Measurements from ENCODE around the gene IGSF8. TPM values are rescaled to one million over a fixed set of nuclear protein-coding genes. Genes with fewer than 3 reads are reported as not detected.
A peak's percentile ranks its signal among the peaks of the same experiment; 100 is the strongest.
"Not testable (repeated sequence)": the region's sequence is repeated elsewhere in the genome, so short reads cannot be mapped to it uniquely, and the experiment has no call there.

IGSF8 gene
- total RNA-seq, 4 donors from 2014 or later: 24.3 to 36.5 (median 28.2) TPM

- H3K27ac ChIP-seq: no peak overlapping the region
- 54 to 68% methylated on average over 4 of the region's 4 CpGs for WGBS, 2 donors
- H3K27me3 ChIP-seq: no peaks in the 10 kb centered on the region
- peak; percentile 32 to 49 for DNase-seq
- no peak overlapping the region for H3K4me3 ChIP-seq (replicated peaks in 1 of 3)
- intact Hi-C loops (cut with DNase I): no loop called here
- H3K4me1 ChIP-seq: peaks cover 12% of the 10 kb centered on the region in 2 donors
- no peak for TF ChIP-seq POLR2A (IDR thresholded peaks at IDR 0.05)
- TF ChIP-seq CTCF (IDR thresholded peaks at IDR 0.05): no peak
- H3K9me3 ChIP-seq: no peaks in the 10 kb centered on the region
- no peaks in the 10 kb centered on the region for H3K36me3 ChIP-seq
These were observed 15.7 kb upstream of the IGSF8 start for GRCh38 chr1:160114085-160114484.

- H3K36me3 ChIP-seq: no peaks in the 10 kb centered on the region
- intact Hi-C loops (cut with DNase I): no loop called here
- peaks cover 10 to 12% of the 10 kb centered on the region in 2 donors for H3K4me1 ChIP-seq
- no peaks in the 10 kb centered on the region for H3K9me3 ChIP-seq
- H3K27ac ChIP-seq: no peak overlapping the region
- 82 to 87% methylated on average over 6 to 8 of the region's 8 CpGs for WGBS, 2 donors
- no peak for DNase-seq
- no peak overlapping the region for H3K4me3 ChIP-seq (replicated peaks in 1 of 3)
- TF ChIP-seq CTCF (IDR thresholded peaks at IDR 0.05) (no peak), POLR2A (IDR thresholded peaks at IDR 0.05) (no peak)
- H3K27me3 ChIP-seq: no peaks in the 10 kb centered on the region
These were observed 15.0 kb upstream of the IGSF8 start for GRCh38 chr1:160113407-160113806.

GRCh38 chr1:160112357-160112756, 13.9 kb upstream of the IGSF8 start:
- no peak for TF ChIP-seq POLR2A (IDR thresholded peaks at IDR 0.05)
- no peak for TF ChIP-seq CTCF (IDR thresholded peaks at IDR 0.05)
- H3K36me3 ChIP-seq: no peaks in the 10 kb centered on the region
- no peak for DNase-seq
- no peaks in the 10 kb centered on the region for H3K27me3 ChIP-seq
- H3K4me3 ChIP-seq (replicated peaks in 1 of 3): no peak overlapping the region
- H3K9me3 ChIP-seq: no peaks in the 10 kb centered on the region
- H3K4me1 ChIP-seq: peaks cover 0 to 1% of the 10 kb centered on the region in 2 donors
- no peak overlapping the region for H3K27ac ChIP-seq
- intact Hi-C loops (cut with DNase I): no loop called here
- WGBS, 2 donors: 83 to 87% methylated on average over 12 of the region's 12 CpGs

- H3K36me3 ChIP-seq; H3K27me3 ChIP-seq; H3K27ac ChIP-seq; DNase-seq; H3K4me1 ChIP-seq; intact Hi-C loops (cut with DNase I); H3K4me3 ChIP-seq (replicated peaks in 1 of 3); H3K9me3 ChIP-seq: not testable (repeated sequence)
- 94 to 95% methylated on average over 10 of the region's 10 CpGs for WGBS, 2 donors
These were observed 13.0 kb upstream of the IGSF8 start for GRCh38 chr1:160111462-160111861.

- TF ChIP-seq CTCF (IDR thresholded peaks at IDR 0.05): no peak
- TF ChIP-seq POLR2A (IDR thresholded peaks at IDR 0.05): no peak
- Histone ChIP-seq H3K4me1 (no peaks in the 10 kb centered on the region), H3K27ac (no peak overlapping the region), H3K4me3 (replicated peaks in 1 of 3) (no peak overlapping the region), H3K9me3 (no peaks in the 10 kb centered on the region), H3K36me3 (no peaks in the 10 kb centered on the region), H3K27me3 (no peaks in the 10 kb centered on the region)
- intact Hi-C loops (cut with DNase I): loop anchor here (10.0 kb wide), 1 partner anchor 145 kb away; no protein-coding TSS in a partner anchor
- DNase-seq: no peak
- WGBS, 2 donors: 67 to 77% methylated on average over 4 of the region's 4 CpGs
These were observed 11.3 kb upstream of the IGSF8 start for GRCh38 chr1:160109686-160110085.

Measured in thyroid gland (tissue), 4 donors.